SK-N-SH treated with all-trans-retinoic acid at 6 μM for 48 hours (cell line): Measurements from ENCODE around the gene SOX6.

Source experiments
- ATAC-seq: fragments of 200-7000 bp; cut with Tn5 transposase; 3 replicates; pipeline ENCODE4 v1.9.1; 2020; ENCODE audit warnings: mild to moderate bottlenecking, moderate library complexity
- ARNTL ChIP-seq: fragments of 450-650 bp; formaldehyde crosslinking; IDR thresholded peaks from 2 replicates; pipeline ENCODE4 v1.5.0; 2020; ENCODE audit warnings: low read depth, mild to moderate bottlenecking, moderate library complexity, borderline replicate concordance
- BACH2 ChIP-seq: fragments of 250-450 bp; sonication (Bioruptor Pico); IDR thresholded peaks from 2 replicates; pipeline ENCODE4 v1.9.0; 2021; ENCODE audit warnings: mild to moderate bottlenecking, borderline replicate concordance
- CREB5 ChIP-seq: fragments of 250-450 bp; sonication (Bioruptor Pico); IDR thresholded peaks from 2 replicates; pipeline ENCODE4 v1.5.1; 2020; ENCODE audit warnings: low read depth, mild to moderate bottlenecking, moderate library complexity
- ESRRG ChIP-seq: fragments of 250-450 bp; sonication (Bioruptor Pico); IDR thresholded peaks from 2 replicates; pipeline ENCODE4 v1.6.1; 2021; ENCODE audit warnings: mild to moderate bottlenecking
- GLIS3 ChIP-seq: fragments of 250-450 bp; sonication (Bioruptor Pico); IDR thresholded peaks from 2 replicates; pipeline ENCODE4 v1.5.0; 2020; ENCODE audit warnings: mild to moderate bottlenecking, moderate library complexity
- ISL1 ChIP-seq: fragments of 250-450 bp; sonication (Bioruptor Pico); IDR thresholded peaks from 2 replicates; pipeline ENCODE4 v2.1.2; 2022; ENCODE audit warnings: mild to moderate bottlenecking, moderate library complexity
- OSR1 ChIP-seq: fragments of 250-450 bp; sonication (Bioruptor Pico); IDR thresholded peaks from 2 replicates; pipeline ENCODE4 v1.8.0; 2022; ENCODE audit warnings: moderate library complexity, mild to moderate bottlenecking, inconsistent platforms
- POU6F1 ChIP-seq: fragments of 250-450 bp; sonication (Bioruptor Pico); IDR thresholded peaks from 2 replicates; pipeline ENCODE4 v1.8.0; 2021; ENCODE audit warnings: low read depth, mild to moderate bottlenecking, moderate library complexity, borderline replicate concordance
- PPARA ChIP-seq: fragments of 250-450 bp; sonication (Bioruptor Pico); IDR thresholded peaks from 2 replicates; pipeline ENCODE4 v1.5.0; 2020; ENCODE audit warnings: mild to moderate bottlenecking, borderline replicate concordance
- RARB ChIP-seq: fragments of 250-450 bp; sonication (Bioruptor Pico); IDR thresholded peaks from 2 replicates; pipeline ENCODE4 v1.8.0; 2021; ENCODE audit warnings: mild to moderate bottlenecking, moderate library complexity
- SNAI2 ChIP-seq: fragments of 250-450 bp; sonication (Bioruptor Pico); IDR thresholded peaks from 2 replicates; pipeline ENCODE4 v1.5.0; 2020; ENCODE audit warnings: mild to moderate bottlenecking, moderate library complexity
- TCF4 ChIP-seq: fragments of 250-450 bp; sonication (Bioruptor Pico); IDR thresholded peaks from 2 replicates; pipeline ENCODE4 v1.8.0; 2021; ENCODE audit warnings: mild to moderate bottlenecking, moderate library complexity, borderline replicate concordance
- TSHZ2 ChIP-seq: fragments of 250-450 bp; sonication (Bioruptor Pico); IDR thresholded peaks from 2 replicates; pipeline ENCODE4 v1.5.0; 2020; ENCODE audit warnings: mild to moderate bottlenecking, moderate library complexity
- ZC3H10 ChIP-seq: fragments of 250-450 bp; sonication (Bioruptor Pico); IDR thresholded peaks from 2 replicates; pipeline ENCODE4 v1.5.1; 2021; ENCODE audit warnings: mild to moderate bottlenecking, moderate library complexity
- ZFP3 ChIP-seq: fragments of 250-450 bp; sonication (Bioruptor Pico); IDR thresholded peaks from 2 replicates; pipeline ENCODE4 v1.5.0; 2020; ENCODE audit warnings: mild to moderate bottlenecking, moderate library complexity
- ZFP30 ChIP-seq: fragments of 450-650 bp; formaldehyde crosslinking; IDR thresholded peaks from 2 replicates; pipeline ENCODE4 v1.5.0; 2022; ENCODE audit warnings: mild to moderate bottlenecking, moderate library complexity
- ZNF565 ChIP-seq: fragments of 450-650 bp; formaldehyde crosslinking; conservative IDR thresholded peaks from 2 replicates; pipeline ENCODE4 v1.5.0; 2020; ENCODE audit warnings: low read depth, mild to moderate bottlenecking, moderate library complexity
- ZNF70 ChIP-seq: fragments of 450-650 bp; formaldehyde crosslinking; IDR thresholded peaks from 2 replicates; pipeline ENCODE4 v1.5.0; 2020; ENCODE audit warnings: mild to moderate bottlenecking, moderate library complexity
- ZNF8 ChIP-seq: fragments of 450-650 bp; formaldehyde crosslinking; IDR thresholded peaks from 2 replicates; pipeline ENCODE4 v1.5.0; 2020; ENCODE audit warnings: mild to moderate bottlenecking, moderate library complexity
- TF ChIP-seq, protein P1 (sequence below): fragments of 250-450 bp; sonication (Bioruptor Pico); IDR thresholded peaks from 2 replicates; pipeline ENCODE4 v1.5.1; 2021; ENCODE audit warnings: mild to moderate bottlenecking, moderate library complexity

The SOX6 gene

GRCh38 chr11:16093889-16094653 is 262.3 kb downstream of the SOX6 start (continued):
- TF ChIP-seq TSHZ2 (CRISPR knock-in tag) = no peak
- TF ChIP-seq ZNF70 (CRISPR knock-in tag) = no peak
- no peak for TF ChIP-seq ZC3H10 (CRISPR knock-in tag)
- TF ChIP-seq PPARA (CRISPR knock-in tag) = no peak
- no peak for TF ChIP-seq ISL1 (CRISPR knock-in tag)
- TF ChIP-seq SNAI2 (CRISPR knock-in tag) = no peak
- no peak for TF ChIP-seq ESRRG (CRISPR knock-in tag)

- TF ChIP-seq ZNF8 = no peak
- no peak for TF ChIP-seq POU6F1 (CRISPR knock-in tag)
- TF ChIP-seq, protein P1, sequence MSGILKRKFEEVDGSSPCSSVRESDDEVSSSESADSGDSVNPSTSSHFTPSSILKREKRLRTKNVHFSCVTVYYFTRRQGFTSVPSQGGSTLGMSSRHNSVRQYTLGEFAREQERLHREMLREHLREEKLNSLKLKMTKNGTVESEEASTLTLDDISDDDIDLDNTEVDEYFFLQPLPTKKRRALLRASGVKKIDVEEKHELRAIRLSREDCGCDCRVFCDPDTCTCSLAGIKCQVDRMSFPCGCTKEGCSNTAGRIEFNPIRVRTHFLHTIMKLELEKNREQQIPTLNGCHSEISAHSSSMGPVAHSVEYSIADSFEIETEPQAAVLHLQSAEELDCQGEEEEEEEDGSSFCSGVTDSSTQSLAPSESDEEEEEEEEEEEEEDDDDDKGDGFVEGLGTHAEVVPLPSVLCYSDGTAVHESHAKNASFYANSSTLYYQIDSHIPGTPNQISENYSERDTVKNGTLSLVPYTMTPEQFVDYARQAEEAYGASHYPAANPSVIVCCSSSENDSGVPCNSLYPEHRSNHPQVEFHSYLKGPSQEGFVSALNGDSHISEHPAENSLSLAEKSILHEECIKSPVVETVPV (CRISPR knock-in tag) = no peak
- TF ChIP-seq ZFP30 (CRISPR knock-in tag) = no peak
- no peak for TF ChIP-seq ESRRG (CRISPR knock-in tag)
- no peak for TF ChIP-seq TCF4 (CRISPR knock-in tag)
- no peak for TF ChIP-seq TSHZ2 (CRISPR knock-in tag)
- no peak for TF ChIP-seq ARNTL (CRISPR knock-in tag)
- no peak for ATAC-seq
Measured at GRCh38 chr11:16091862-16092261, 264.5 kb downstream of the SOX6 start.

GRCh38 chr11:16089481-16089880 is 266.9 kb downstream of the SOX6 start:
- no peak for TF ChIP-seq ZFP30 (CRISPR knock-in tag)
- TF ChIP-seq OSR1 (CRISPR knock-in tag) = no peak
- no peak for TF ChIP-seq TCF4 (CRISPR knock-in tag)
- TF ChIP-seq SNAI2 (CRISPR knock-in tag) = no peak
- no peak for TF ChIP-seq ISL1 (CRISPR knock-in tag)
- no peak for TF ChIP-seq ZFP3 (CRISPR knock-in tag)
- TF ChIP-seq ESRRG (CRISPR knock-in tag) = no peak
- no peak for ATAC-seq

- TF ChIP-seq SNAI2 (CRISPR knock-in tag) = no peak
- no peak for TF ChIP-seq ZNF8
- no peak for TF ChIP-seq GLIS3
- no peak for TF ChIP-seq RARB (CRISPR knock-in tag)
- no peak for TF ChIP-seq TCF4 (CRISPR knock-in tag)
- no peak for TF ChIP-seq BACH2 (CRISPR knock-in tag)
- no peak for TF ChIP-seq ESRRG (CRISPR knock-in tag)
- TF ChIP-seq ZNF565 (CRISPR knock-in tag) = no peak
- TF ChIP-seq ISL1 (CRISPR knock-in tag) = no peak
- no peak for TF ChIP-seq CREB5 (CRISPR knock-in tag)
- no peak for TF ChIP-seq ZNF70 (CRISPR knock-in tag)
- ATAC-seq = no peak
Measured at GRCh38 chr11:16088774-16089173, 267.6 kb downstream of the SOX6 start.
